OCI-LY7 (cell line): ENCODE measurements around the gene ELAVL2.

Experiments used
- EZH2phosphoT487 ChIP-seq: fragments of 200-600 bp; sonication (generic); IDR thresholded peaks from 2 replicates; pipeline ENCODE4 v1.6.1; 2018; ENCODE audit warnings: low read depth, borderline replicate concordance, mild to moderate bottlenecking, mixed run types, antibody characterized with exemption, low read length, moderate library complexity, mixed read lengths
- TF ChIP-seq, protein P1 (sequence below): fragments of 200-600 bp; sonication (generic); conservative IDR thresholded peaks from 2 replicates; pipeline ENCODE4 v1.5.1; 2014; ENCODE audit warnings: mild to moderate bottlenecking, antibody characterized with exemption, low read length, moderate library complexity, mixed read lengths

DNA sequence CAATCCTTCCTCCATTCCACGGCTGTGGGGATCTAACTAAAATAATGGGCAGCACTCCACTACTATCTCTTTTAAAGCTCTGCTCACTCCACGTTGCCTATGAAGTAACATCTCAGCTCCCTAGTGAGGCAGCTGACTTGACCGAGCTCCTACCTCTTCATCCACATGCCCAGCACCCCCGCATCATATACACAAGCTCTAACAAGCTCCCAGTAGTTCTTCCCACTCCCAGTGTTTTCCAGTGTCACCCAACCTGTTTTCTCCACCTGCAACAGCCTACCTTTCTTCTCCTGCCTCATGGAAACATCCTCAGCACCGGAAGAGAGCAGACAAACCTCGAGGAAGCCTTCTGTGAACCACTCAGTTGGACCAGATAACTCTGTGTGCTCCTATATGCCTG lies 50.5 kb downstream of the ELAVL2 start:
- TF ChIP-seq, protein P1, sequence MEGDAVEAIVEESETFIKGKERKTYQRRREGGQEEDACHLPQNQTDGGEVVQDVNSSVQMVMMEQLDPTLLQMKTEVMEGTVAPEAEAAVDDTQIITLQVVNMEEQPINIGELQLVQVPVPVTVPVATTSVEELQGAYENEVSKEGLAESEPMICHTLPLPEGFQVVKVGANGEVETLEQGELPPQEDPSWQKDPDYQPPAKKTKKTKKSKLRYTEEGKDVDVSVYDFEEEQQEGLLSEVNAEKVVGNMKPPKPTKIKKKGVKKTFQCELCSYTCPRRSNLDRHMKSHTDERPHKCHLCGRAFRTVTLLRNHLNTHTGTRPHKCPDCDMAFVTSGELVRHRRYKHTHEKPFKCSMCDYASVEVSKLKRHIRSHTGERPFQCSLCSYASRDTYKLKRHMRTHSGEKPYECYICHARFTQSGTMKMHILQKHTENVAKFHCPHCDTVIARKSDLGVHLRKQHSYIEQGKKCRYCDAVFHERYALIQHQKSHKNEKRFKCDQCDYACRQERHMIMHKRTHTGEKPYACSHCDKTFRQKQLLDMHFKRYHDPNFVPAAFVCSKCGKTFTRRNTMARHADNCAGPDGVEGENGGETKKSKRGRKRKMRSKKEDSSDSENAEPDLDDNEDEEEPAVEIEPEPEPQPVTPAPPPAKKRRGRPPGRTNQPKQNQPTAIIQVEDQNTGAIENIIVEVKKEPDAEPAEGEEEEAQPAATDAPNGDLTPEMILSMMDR = no peak
- no peak for TF ChIP-seq EZH2phosphoT487
